Caco-2 (cell line): ENCODE measurements around the gene NBAS. TPM values are rescaled to one million over a fixed set of nuclear protein-coding genes. Genes with fewer than 3 reads are reported as not detected.
A peak's percentile ranks its signal among the peaks of the same experiment; 100 is the strongest.

Source experiments
- BruUV-seq: library from RNA; stranded (reverse); fragments of 400-500 nt; replicated peaks from 2 replicates; lab custom pipeline; 2021; lab: Mats Ljungman, UMichigan
- CTCF ChIA-PET: fragments of 300-600 bp; sonication (Branson Sonifier 250); formaldehyde crosslinking; loops from one replicate; lab custom pipeline; 2022; ENCODE audit warnings: antibody characterized with exemption; lab: Charles Lee
- POLR2A ChIA-PET: fragments of 300-600 bp; sonication (Branson Sonifier 250); formaldehyde crosslinking; loops from one replicate; lab custom pipeline; 2022; ENCODE audit warnings: antibody characterized with exemption; lab: Charles Lee
- DNase-seq, 2 experiments: peaks; one replicate each; pipeline versions ENCODE4 v3.0.0 to v3.0.0-alpha.2; 2020 to 2022
- H3K27me3 ChIP-seq: replicated peaks from 2 replicates; pipeline ENCODE4 v1.6.0; 2011; ENCODE audit warnings: low read length; ENCODE audit not compliant: control insufficient read depth, insufficient read depth
- H3K36me3 ChIP-seq: 2 replicates; pipeline ENCODE4 v1.5.1; 2011; ENCODE audit warnings: low read length; ENCODE audit not compliant: control insufficient read depth, insufficient read depth
- H3K4me1 ChIP-seq: fragments of 250-450 bp; sonication (Bioruptor Pico); 2 replicates; pipeline ENCODE4 v1.5.1; 2020; ENCODE audit warnings: mild to moderate bottlenecking
- H3K4me3 ChIP-seq: 2 replicates; pipeline ENCODE4 v1.5.1; 2011; ENCODE audit warnings: low read depth, mild to moderate bottlenecking, control low read depth, low read length
- H3K9me3 ChIP-seq: fragments of 250-450 bp; sonication (Bioruptor Pico); 2 replicates; pipeline ENCODE4 v1.5.1; 2020; ENCODE audit warnings: mild to moderate bottlenecking, moderate library complexity
- H3K27ac Mint-ChIP-seq: one replicate; pipeline ENCODE4 v1.8.0; 2022; ENCODE audit warnings: mixed read lengths; ENCODE audit not compliant: unreplicated experiment
- H3K27me3 Mint-ChIP-seq: one replicate; pipeline ENCODE4 v1.8.0; 2022; ENCODE audit warnings: mixed read lengths; ENCODE audit not compliant: insufficient read depth, unreplicated experiment
- H3K36me3 Mint-ChIP-seq: one replicate; pipeline ENCODE4 v1.8.0; 2022; ENCODE audit warnings: mild to moderate bottlenecking, mixed read lengths; ENCODE audit not compliant: insufficient read depth, unreplicated experiment
- H3K4me1 Mint-ChIP-seq: one replicate; pipeline ENCODE4 v1.8.0; 2022; ENCODE audit warnings: low read depth, mixed read lengths; ENCODE audit not compliant: unreplicated experiment
- H3K4me3 Mint-ChIP-seq: one replicate; pipeline ENCODE4 v1.8.0; 2022; ENCODE audit warnings: mild to moderate bottlenecking, moderate library complexity, mixed read lengths; ENCODE audit not compliant: unreplicated experiment
- H3K9me3 Mint-ChIP-seq: one replicate; pipeline ENCODE4 v1.8.0; 2022; ENCODE audit warnings: mixed read lengths; ENCODE audit not compliant: unreplicated experiment
- intact Hi-C: fragments of 100-400 bp; cut with micrococcal nuclease; formaldehyde crosslinking; loops from one replicate; pipeline ENCODE4 v1.10.0; 2022; ENCODE audit not compliant: unreplicated experiment
- total RNA-seq: library from RNA; stranded (reverse); gene quantifications from 2 replicates; pipeline ENCODE4 v1.2.3, GENCODE V29; 2022
- TF ChIP-seq, protein P1 (sequence below), 2 experiments: fragments of 200-600 bp in 1 of 2; IDR thresholded peaks; 1 replicate in 1 of 2; 2 replicates in 1 of 2; pipeline versions ENCODE4 v1.5.1 to v1.8.0; 2011 to 2022; ENCODE audit warnings: antibody characterized with exemption in 1 of 2, control low read depth in 1 of 2, inconsistent platforms in 1 of 2, low read depth in 1 of 2, low read length in 1 of 2, mild to moderate bottlenecking in 1 of 2, moderate library complexity in 1 of 2; ENCODE audit not compliant: insufficient read depth in 1 of 2, severe bottlenecking in 1 of 2, unreplicated experiment in 1 of 2

NBAS gene
- total RNA-seq, 1 experiment from 2014 or later: 31.1 TPM

- Mint-ChIP-seq H3K27me3 (no peaks in the 10 kb centered on the region), H3K36me3 (no peaks in the 10 kb centered on the region), H3K9me3 (no peaks in the 10 kb centered on the region), H3K4me1 (peaks cover 12% of the 10 kb centered on the region), H3K4me3 (no peak overlapping the region), H3K27ac (no peak overlapping the region)
- no peak for DNase-seq
- no peaks in the 10 kb centered on the region; the same call in 1 of the 2 replicates for H3K27me3 ChIP-seq
- ChIA-PET CTCF (interaction anchor here (0.6 to 0.9 kb wide), 2 partner anchors 12 to 211 kb away, joined by 3 read pairs; no protein-coding TSS in a partner anchor), POLR2A (no interaction called here)
- H3K4me1 ChIP-seq: no peaks in the 10 kb centered on the region
- BruUV-seq: no TSS peak
- H3K36me3 ChIP-seq: no peaks in the 10 kb centered on the region
- no peak overlapping the region for H3K4me3 ChIP-seq
- TF ChIP-seq, protein P1, sequence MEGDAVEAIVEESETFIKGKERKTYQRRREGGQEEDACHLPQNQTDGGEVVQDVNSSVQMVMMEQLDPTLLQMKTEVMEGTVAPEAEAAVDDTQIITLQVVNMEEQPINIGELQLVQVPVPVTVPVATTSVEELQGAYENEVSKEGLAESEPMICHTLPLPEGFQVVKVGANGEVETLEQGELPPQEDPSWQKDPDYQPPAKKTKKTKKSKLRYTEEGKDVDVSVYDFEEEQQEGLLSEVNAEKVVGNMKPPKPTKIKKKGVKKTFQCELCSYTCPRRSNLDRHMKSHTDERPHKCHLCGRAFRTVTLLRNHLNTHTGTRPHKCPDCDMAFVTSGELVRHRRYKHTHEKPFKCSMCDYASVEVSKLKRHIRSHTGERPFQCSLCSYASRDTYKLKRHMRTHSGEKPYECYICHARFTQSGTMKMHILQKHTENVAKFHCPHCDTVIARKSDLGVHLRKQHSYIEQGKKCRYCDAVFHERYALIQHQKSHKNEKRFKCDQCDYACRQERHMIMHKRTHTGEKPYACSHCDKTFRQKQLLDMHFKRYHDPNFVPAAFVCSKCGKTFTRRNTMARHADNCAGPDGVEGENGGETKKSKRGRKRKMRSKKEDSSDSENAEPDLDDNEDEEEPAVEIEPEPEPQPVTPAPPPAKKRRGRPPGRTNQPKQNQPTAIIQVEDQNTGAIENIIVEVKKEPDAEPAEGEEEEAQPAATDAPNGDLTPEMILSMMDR (IDR thresholded peaks at IDR 0.05; ENCODE audit: insufficient read depth in 1 of 2, low read depth in 1 of 2, low read length in 1 of 2, severe bottlenecking in 1 of 2, unreplicated experiment in 1 of 2): no peak
- intact Hi-C loops: no loop called here
- no peaks in the 10 kb centered on the region for H3K9me3 ChIP-seq
These were observed 4.3 kb upstream of the NBAS start for GRCh38 chr2:15565392-15565791.

- Mint-ChIP-seq H3K27ac (no peak overlapping the region), H3K9me3 (no peaks in the 10 kb centered on the region), H3K4me1 (peaks cover 12% of the 10 kb centered on the region), H3K36me3 (no peaks in the 10 kb centered on the region), H3K4me3 (no peak overlapping the region), H3K27me3 (no peaks in the 10 kb centered on the region)
- intact Hi-C loops: no loop called here
- Histone ChIP-seq H3K36me3 (no peaks in the 10 kb centered on the region), H3K9me3 (no peaks in the 10 kb centered on the region), H3K4me3 (no peak overlapping the region), H3K4me1 (no peaks in the 10 kb centered on the region), H3K27me3 (no peaks in the 10 kb centered on the region)
- ChIA-PET POLR2A (no interaction called here), CTCF (no interaction called here)
- no TSS peak for BruUV-seq
- TF ChIP-seq, protein P1 (IDR thresholded peaks at IDR 0.05; ENCODE audit: insufficient read depth in 1 of 2, low read depth in 1 of 2, low read length in 1 of 2, severe bottlenecking in 1 of 2, unreplicated experiment in 1 of 2): no peak
- DNase-seq: no peak
These were observed 2.3 kb upstream of the NBAS start for GRCh38 chr2:15563227-15564100.

GRCh38 chr2:15562354-15563031, 1.4 kb upstream of the NBAS start:
- Histone ChIP-seq H3K27me3 (no peaks in the 10 kb centered on the region), H3K36me3 (no peaks in the 10 kb centered on the region), H3K9me3 (no peaks in the 10 kb centered on the region), H3K4me1 (no peaks in the 10 kb centered on the region), H3K4me3 (peak overlapping the region; percentile 91)
- H3K36me3 Mint-ChIP-seq: no peaks in the 10 kb centered on the region
- no peak for DNase-seq
- H3K4me1 Mint-ChIP-seq: peaks cover 12% of the 10 kb centered on the region
- no TSS peak for BruUV-seq
- no peaks in the 10 kb centered on the region for H3K27me3 Mint-ChIP-seq
- no peak overlapping the region for H3K27ac Mint-ChIP-seq
- H3K9me3 Mint-ChIP-seq: no peaks in the 10 kb centered on the region
- TF ChIP-seq, protein P1 (IDR thresholded peaks at IDR 0.05; ENCODE audit: insufficient read depth in 1 of 2, low read depth in 1 of 2, low read length in 1 of 2, severe bottlenecking in 1 of 2, unreplicated experiment in 1 of 2): no peak
- ChIA-PET CTCF (interaction anchor here (0.7 to 2.9 kb wide), 2 partner anchors 10 to 15 kb away, joined by 3 to 20 read pairs; no protein-coding TSS in a partner anchor), POLR2A (no interaction called here)
- intact Hi-C loops: no loop called here
- peak overlapping the region; percentile 79 for H3K4me3 Mint-ChIP-seq
